Body of pancreas (tissue), 4 donors: ENCODE data around the gene RCOR1. TPM values are rescaled to one million over a fixed set of nuclear protein-coding genes. Genes with fewer than 3 reads are reported as not detected.
"Not testable (repeated sequence)": the region's sequence is repeated elsewhere in the genome, so short reads cannot be mapped to it uniquely, and the experiment has no call there.

ENCODE experiments used
- ATAC-seq: fragments of 150-250 bp; one replicate; pipeline ENCODE4 v1.9.1; 2016
- DNase-seq, 4 donors: peaks; one replicate each; pipeline ENCODE4 v3.0.0-alpha.2; 2019
- H3K27ac ChIP-seq, 4 donors: fragments of 200-600 bp; sonication (generic); 1 replicate in 3 of 4; 2 replicates in 1 of 4; pipeline versions ENCODE4 v1.5.1 to v1.6.1; 2016 to 2019; ENCODE audit warnings: mild to moderate bottlenecking in 1 of 4, mixed read lengths in 1 of 4, moderate library complexity in 1 of 4
- H3K27me3 ChIP-seq, 2 donors: fragments of 200-600 bp; sonication (generic); one replicate each; pipeline ENCODE4 v1.6.0; 2016; ENCODE audit warnings: mild to moderate bottlenecking in 1 of 2
- H3K36me3 ChIP-seq, 2 donors: fragments of 200-600 bp; sonication (generic); replicated peaks in 1 of 2; 2 replicates each; pipeline ENCODE4 v1.5.1; 2016; ENCODE audit warnings: low read depth in 2 of 2; ENCODE audit not compliant: insufficient read depth in 1 of 2
- H3K4me1 ChIP-seq: fragments of 200-600 bp; sonication (generic); one replicate; pipeline ENCODE4 v1.6.0; 2016
- H3K4me3 ChIP-seq, 2 donors: fragments of 200-600 bp; sonication (generic); 1 replicate in 1 of 2; 2 replicates in 1 of 2; pipeline ENCODE4 v1.5.1; 2016 to 2019
- H3K9me3 ChIP-seq, 3 donors: fragments of 200-600 bp; sonication (generic); 1 replicate in 2 of 3; 2 replicates in 1 of 3; pipeline ENCODE4 v1.5.1; 2016
- POLR2A ChIP-seq, 3 donors: fragments of 450-650 bp; IDR thresholded peaks; one replicate each; pipeline ENCODE4 v1.6.1; 2016; ENCODE audit warnings: antibody characterized with exemption in 3 of 3, mild to moderate bottlenecking in 2 of 3
- WGBS, 2 donors: methylation state at CpG; one replicate each; pipeline ENCODE4 v1.1.5; 2017; 5-methylcytosine and 5-hydroxymethylcytosine counted together
- intact Hi-C: fragments of 100-400 bp; cut with DNase I; formaldehyde crosslinking; loops from one replicate; pipeline ENCODE4 v1.15.1; 2023
- total RNA-seq, 2 donors: library from RNA; depleted of rRNA; stranded (reverse); fragments of >200 nt; gene quantifications; one replicate each; pipeline ENCODE4 v1.1.0, GENCODE V29; 2016
- TF ChIP-seq, protein P1 (sequence below), 7 experiments: fragments of 450-650 bp in 4 of 7; fragments of 200-600 bp in 3 of 7; sonication (generic) in 3 of 7; IDR thresholded peaks; one replicate each; pipeline ENCODE4 v1.5.1; 2016 to 2019; ENCODE audit warnings: antibody characterized with exemption in 7 of 7

Gene RCOR1
- total RNA-seq, 2 donors from 2014 or later = 6.3 to 6.7 TPM

DNA sequence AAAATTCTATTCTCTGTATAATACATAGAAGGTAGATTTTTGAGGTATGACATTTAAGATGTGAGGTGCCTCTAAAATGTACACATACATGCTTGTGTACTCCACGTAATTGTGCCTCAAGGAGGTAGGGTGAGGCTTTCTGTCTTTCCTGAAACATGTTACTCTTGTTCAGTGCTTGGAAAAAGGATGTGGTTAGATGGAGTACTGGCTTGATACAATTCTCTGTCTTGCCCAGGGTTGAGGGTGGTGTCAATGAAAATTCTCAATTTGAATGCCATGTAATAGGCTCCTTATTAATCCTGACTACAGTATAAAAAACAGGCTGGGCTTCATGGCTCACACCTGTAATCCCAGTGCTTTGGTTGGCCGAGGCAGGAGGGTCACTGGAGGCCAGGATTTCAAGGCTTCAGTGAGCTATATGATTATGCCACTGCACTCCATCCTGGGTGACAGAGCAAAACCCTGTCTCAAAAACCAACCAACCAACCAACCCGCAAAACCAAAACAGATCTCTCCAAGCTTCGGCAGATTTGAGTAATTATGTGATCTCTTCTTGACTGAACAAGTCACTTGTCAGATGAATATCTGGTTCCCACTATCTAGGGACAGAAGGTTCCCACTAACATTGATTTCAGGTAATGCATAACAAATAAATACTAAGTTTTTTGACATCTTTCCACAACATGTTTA is 41.6 kb downstream of the RCOR1 start:
- intact Hi-C loops = no loop called here
- H3K27ac ChIP-seq = no peak overlapping the region
- H3K4me1 ChIP-seq = peaks cover 17% of the 10 kb centered on the region
- no peaks in the 10 kb centered on the region for H3K27me3 ChIP-seq
- no peak overlapping the region for H3K4me3 ChIP-seq
- no peaks in the 10 kb centered on the region for H3K36me3 ChIP-seq
- ATAC-seq (no peak), DNase-seq (no peak)
- H3K9me3 ChIP-seq = no peaks in the 10 kb centered on the region
- WGBS, 2 donors = 53 to 59% methylated on average over 4 of the region's 4 CpGs
- TF ChIP-seq, protein P1, sequence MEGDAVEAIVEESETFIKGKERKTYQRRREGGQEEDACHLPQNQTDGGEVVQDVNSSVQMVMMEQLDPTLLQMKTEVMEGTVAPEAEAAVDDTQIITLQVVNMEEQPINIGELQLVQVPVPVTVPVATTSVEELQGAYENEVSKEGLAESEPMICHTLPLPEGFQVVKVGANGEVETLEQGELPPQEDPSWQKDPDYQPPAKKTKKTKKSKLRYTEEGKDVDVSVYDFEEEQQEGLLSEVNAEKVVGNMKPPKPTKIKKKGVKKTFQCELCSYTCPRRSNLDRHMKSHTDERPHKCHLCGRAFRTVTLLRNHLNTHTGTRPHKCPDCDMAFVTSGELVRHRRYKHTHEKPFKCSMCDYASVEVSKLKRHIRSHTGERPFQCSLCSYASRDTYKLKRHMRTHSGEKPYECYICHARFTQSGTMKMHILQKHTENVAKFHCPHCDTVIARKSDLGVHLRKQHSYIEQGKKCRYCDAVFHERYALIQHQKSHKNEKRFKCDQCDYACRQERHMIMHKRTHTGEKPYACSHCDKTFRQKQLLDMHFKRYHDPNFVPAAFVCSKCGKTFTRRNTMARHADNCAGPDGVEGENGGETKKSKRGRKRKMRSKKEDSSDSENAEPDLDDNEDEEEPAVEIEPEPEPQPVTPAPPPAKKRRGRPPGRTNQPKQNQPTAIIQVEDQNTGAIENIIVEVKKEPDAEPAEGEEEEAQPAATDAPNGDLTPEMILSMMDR (IDR thresholded peaks at IDR 0.05) = no peak
- TF ChIP-seq POLR2A (IDR thresholded peaks at IDR 0.05) = no peak

DNA sequence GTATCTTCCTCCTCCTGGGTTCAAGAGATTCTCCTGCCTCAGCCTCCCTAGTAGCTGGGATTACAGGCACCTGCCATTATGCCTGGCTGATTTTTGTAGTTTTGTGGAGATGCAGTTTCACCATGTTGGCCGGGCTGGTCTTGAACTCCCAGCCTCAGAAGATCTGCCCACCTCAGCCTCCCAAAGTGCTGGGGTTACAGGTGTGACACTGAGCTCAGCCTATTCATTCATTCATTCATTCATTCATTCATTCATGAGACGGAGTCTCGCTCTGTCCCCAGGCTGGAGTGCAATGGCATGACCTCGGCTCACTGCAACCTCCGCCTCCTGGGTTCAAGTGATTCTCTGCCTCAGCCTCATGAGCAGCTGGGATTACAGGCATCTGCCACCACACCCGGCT is 47.2 kb downstream of the RCOR1 start:
- ATAC-seq, H3K36me3 ChIP-seq: not testable (repeated sequence)
- 89 to 97% methylated on average over 6 of the region's 6 CpGs for WGBS, 2 donors

GRCh38 chr14:102644523-102644922 is 52.1 kb downstream of the RCOR1 start:
- no peak for DNase-seq
- intact Hi-C loops = no loop called here
- no peak for TF ChIP-seq POLR2A (IDR thresholded peaks at IDR 0.05)
- TF ChIP-seq, protein P1 (IDR thresholded peaks at IDR 0.05) = no peak
- H3K4me1 ChIP-seq = peaks cover 15% of the 10 kb centered on the region
- no peaks in the 10 kb centered on the region for H3K36me3 ChIP-seq
- ATAC-seq = no peak
- no peaks in the 10 kb centered on the region for H3K9me3 ChIP-seq
- no peaks in the 10 kb centered on the region for H3K27me3 ChIP-seq
- 85 to 97% methylated on average over 3 of the region's 3 CpGs for WGBS, 2 donors
- H3K27ac ChIP-seq = no peak overlapping the region
- H3K4me3 ChIP-seq = no peak overlapping the region

More for the DNA sequence above, 47.2 kb downstream of the RCOR1 start:
- DNase-seq, H3K9me3 ChIP-seq, H3K4me3 ChIP-seq, H3K4me1 ChIP-seq, H3K27me3 ChIP-seq, intact Hi-C loops, H3K27ac ChIP-seq: not testable (repeated sequence)

GRCh38 chr14:102645746-102646440 is 53.4 kb downstream of the RCOR1 start:
- intact Hi-C loops = no loop called here
- H3K4me1 ChIP-seq = peaks cover 16% of the 10 kb centered on the region
- no peaks in the 10 kb centered on the region for H3K27me3 ChIP-seq
- no peaks in the 10 kb centered on the region for H3K36me3 ChIP-seq
- WGBS, 2 donors = 55% methylated on average over 2 of the region's 2 CpGs; no CpG with 5 or more reads in 1 of the 2 donors
- ATAC-seq = no peak
- no peak overlapping the region for H3K4me3 ChIP-seq
- DNase-seq = no peak
- H3K9me3 ChIP-seq = no peaks in the 10 kb centered on the region
- TF ChIP-seq, protein P1 (IDR thresholded peaks at IDR 0.05) = no peak
- TF ChIP-seq POLR2A (IDR thresholded peaks at IDR 0.05) = no peak
- no peak overlapping the region for H3K27ac ChIP-seq

GRCh38 chr14:102646615-102647014 is 54.2 kb downstream of the RCOR1 start:
- intact Hi-C loops = no loop called here
- no peak for ATAC-seq

More at GRCh38 chr14:102646615-102647014, 54.2 kb downstream of the RCOR1 start:
- H3K36me3 ChIP-seq = no peaks in the 10 kb centered on the region
- WGBS, 2 donors = 72 to 91% methylated on average over 3 of the region's 3 CpGs
- no peak for DNase-seq
- H3K4me1 ChIP-seq = peaks cover 17% of the 10 kb centered on the region
- TF ChIP-seq, protein P1 (IDR thresholded peaks at IDR 0.05) = no peak
- no peak for TF ChIP-seq POLR2A (IDR thresholded peaks at IDR 0.05)
- H3K4me3 ChIP-seq = no peak overlapping the region
- H3K9me3 ChIP-seq = no peaks in the 10 kb centered on the region
- no peaks in the 10 kb centered on the region for H3K27me3 ChIP-seq
- H3K27ac ChIP-seq = no peak overlapping the region
